CD4-positive, alpha-beta T cell treated with Interferon alpha-2 for 1 hour (primary cell): ENCODE results near the gene PRKAR1B.

Experiments
- DNase-seq, 2 donors: peaks; one replicate each; pipeline ENCODE4 v3.0.0-alpha.2; 2020 to 2022

Gene PRKAR1B

GRCh38 chr7:721619-722248, 5.3 kb downstream of the PRKAR1B start:
- DNase-seq = no peak

- no peak for DNase-seq
Observed at GRCh38 chr7:716636-717035, 10.4 kb downstream of the PRKAR1B start.

- DNase-seq = no peak
Observed at GRCh38 chr7:716222-716621, 10.9 kb downstream of the PRKAR1B start.

GRCh38 chr7:714251-714671, 12.8 kb downstream of the PRKAR1B start:
- no peak for DNase-seq

GRCh38 chr7:713488-714230, 13.4 kb downstream of the PRKAR1B start:
- DNase-seq = no peak

- DNase-seq = no peak
Observed at GRCh38 chr7:713139-713457, 14.0 kb downstream of the PRKAR1B start.

- no peak for DNase-seq
Observed at GRCh38 chr7:712381-713138, 14.5 kb downstream of the PRKAR1B start.

GRCh38 chr7:711922-712380, 15.1 kb downstream of the PRKAR1B start:
- no peak for DNase-seq

GRCh38 chr7:711093-711921, 15.8 kb downstream of the PRKAR1B start:
- no peak for DNase-seq

- no peak for DNase-seq
Observed at GRCh38 chr7:710161-710560, 16.9 kb downstream of the PRKAR1B start.

- DNase-seq = no peak
Observed at GRCh38 chr7:707296-708000, 19.6 kb downstream of the PRKAR1B start.

GRCh38 chr7:706721-707120, 20.4 kb downstream of the PRKAR1B start:
- DNase-seq = no peak

GRCh38 chr7:703049-703448, 24.0 kb downstream of the PRKAR1B start:
- DNase-seq = no peak

GRCh38 chr7:701086-701671, 25.9 kb downstream of the PRKAR1B start:
- DNase-seq = no peak

GRCh38 chr7:699476-700170, 27.5 kb downstream of the PRKAR1B start:
- no peak for DNase-seq

GRCh38 chr7:698515-699475, 28.3 kb downstream of the PRKAR1B start:
- DNase-seq = no peak

GRCh38 chr7:696812-697551, 30.1 kb downstream of the PRKAR1B start:
- DNase-seq = no peak

GRCh38 chr7:696426-696811, 30.7 kb downstream of the PRKAR1B start:
- DNase-seq = no peak

- no peak for DNase-seq
Observed at GRCh38 chr7:693280-693679, 33.8 kb downstream of the PRKAR1B start.
